ENCODE data around the gene ATP7A.
"Not testable (repeated sequence)": the region's sequence is repeated elsewhere in the genome, so short reads cannot be mapped to it uniquely, and the experiment has no call there.

GRCh38 chrX:77945031-77945430 lies 34.5 kb downstream of the ATP7A start:
- not testable (repeated sequence) for TF ChIP-seq ZC3H11A (IDR thresholded peaks at IDR 0.05); CTCF (IDR thresholded peaks at IDR 0.05); HDAC2 (IDR thresholded peaks at IDR 0.05); CEBPB (IDR thresholded peaks at IDR 0.05); RAD21 (conservative IDR thresholded peaks at IDR 0.05 in 1 of 2, IDR thresholded peaks at IDR 0.05 in 1 of 2)
